Astrocyte (in vitro differentiated cells and primary cell): ENCODE measurements around the gene AKR1A1. TPM values are rescaled to one million over a fixed set of nuclear protein-coding genes. Genes with fewer than 3 reads are reported as not detected.
"Not testable (repeated sequence)": the region's sequence is repeated elsewhere in the genome, so short reads cannot be mapped to it uniquely, and the experiment has no call there.

ENCODE experiments used
- DNase-seq: peaks from one replicate; pipeline ENCODE4 v3.0.0-alpha.2; 2010; ENCODE audit warnings: low read depth
- FAIRE-seq: peaks from 2 replicates; lab custom pipeline; 2011; peaks lifted over from hg19 to GRCh38; lab: Jason Lieb, UNC
- H2AFZ ChIP-seq: 2 replicates; pipeline ENCODE4 v1.6.0; 2012; ENCODE audit warnings: low read depth, low read length, inconsistent platforms
- H3K27ac ChIP-seq: 2 replicates; pipeline ENCODE4 v1.5.1; 2011; ENCODE audit warnings: low read depth, low read length, inconsistent platforms
- H3K27me3 ChIP-seq: 2 replicates; pipeline ENCODE4 v1.6.0; 2011; ENCODE audit warnings: low read length, inconsistent platforms; ENCODE audit not compliant: insufficient read depth
- H3K36me3 ChIP-seq: 2 replicates; pipeline ENCODE4 v1.5.1; 2011; ENCODE audit warnings: low read length, inconsistent platforms; ENCODE audit not compliant: insufficient read depth
- H3K4me1 ChIP-seq: 2 replicates; pipeline ENCODE4 v1.5.1; 2011; ENCODE audit warnings: low read length, inconsistent platforms; ENCODE audit not compliant: insufficient read depth
- H3K4me2 ChIP-seq: 2 replicates; pipeline ENCODE4 v1.6.0; 2012; ENCODE audit warnings: low read length, inconsistent platforms
- H3K4me3 ChIP-seq: 2 replicates; pipeline ENCODE4 v1.5.1; 2011; ENCODE audit warnings: low read depth, mild to moderate bottlenecking, low read length, inconsistent platforms; ENCODE audit not compliant: insufficient read depth
- H3K79me2 ChIP-seq: 2 replicates; pipeline ENCODE4 v1.6.0; 2012; ENCODE audit warnings: mild to moderate bottlenecking, low read length, inconsistent platforms; ENCODE audit not compliant: insufficient read depth
- H3K9ac ChIP-seq: 2 replicates; pipeline ENCODE4 v1.6.0; 2012; ENCODE audit warnings: mild to moderate bottlenecking, low read length, inconsistent platforms
- H3K9me3 ChIP-seq: 2 replicates; pipeline ENCODE4 v1.5.1; 2012; ENCODE audit warnings: low read depth, mild to moderate bottlenecking, low read length, inconsistent platforms; ENCODE audit not compliant: insufficient read depth
- H4K20me1 ChIP-seq: 2 replicates; pipeline ENCODE4 v1.6.0; 2012; ENCODE audit warnings: low read length, inconsistent platforms; ENCODE audit not compliant: insufficient read depth
- H3K27ac Mint-ChIP-seq: one replicate; pipeline ENCODE4 v1.8.0; 2021; ENCODE audit warnings: mild to moderate bottlenecking, mixed read lengths; ENCODE audit not compliant: unreplicated experiment
- H3K27me3 Mint-ChIP-seq: one replicate; pipeline ENCODE4 v1.8.0; 2021; ENCODE audit warnings: low read depth, mixed read lengths; ENCODE audit not compliant: unreplicated experiment
- H3K36me3 Mint-ChIP-seq: one replicate; pipeline ENCODE4 v1.8.0; 2021; ENCODE audit warnings: low read depth, mixed read lengths; ENCODE audit not compliant: unreplicated experiment
- H3K4me1 Mint-ChIP-seq: one replicate; pipeline ENCODE4 v1.8.0; 2021; ENCODE audit warnings: low read depth, mixed read lengths; ENCODE audit not compliant: unreplicated experiment
- H3K4me3 Mint-ChIP-seq: one replicate; pipeline ENCODE4 v1.8.0; 2021; ENCODE audit warnings: mild to moderate bottlenecking, moderate library complexity, mixed read lengths; ENCODE audit not compliant: unreplicated experiment
- H3K9me3 Mint-ChIP-seq: one replicate; pipeline ENCODE4 v1.8.0; 2021; ENCODE audit warnings: mild to moderate bottlenecking, mixed read lengths; ENCODE audit not compliant: unreplicated experiment
- EZH2 ChIP-seq: IDR thresholded peaks from 2 replicates; pipeline ENCODE4 v1.6.1; 2012; ENCODE audit warnings: mild to moderate bottlenecking, low read length, inconsistent platforms; ENCODE audit not compliant: insufficient read depth
- total RNA-seq: library from RNA; stranded (reverse); gene quantifications from 2 replicates; pipeline ENCODE4 v1.2.1, GENCODE V29; 2021
- TF ChIP-seq, protein P1 (sequence below): IDR thresholded peaks from 2 replicates; pipeline ENCODE4 v1.5.1; 2011; ENCODE audit warnings: low read depth, mild to moderate bottlenecking, inconsistent platforms, low read length, moderate library complexity; ENCODE audit not compliant: insufficient read depth

The AKR1A1 gene
- total RNA-seq, 1 donor from 2014 or later, result 118 TPM

DNA sequence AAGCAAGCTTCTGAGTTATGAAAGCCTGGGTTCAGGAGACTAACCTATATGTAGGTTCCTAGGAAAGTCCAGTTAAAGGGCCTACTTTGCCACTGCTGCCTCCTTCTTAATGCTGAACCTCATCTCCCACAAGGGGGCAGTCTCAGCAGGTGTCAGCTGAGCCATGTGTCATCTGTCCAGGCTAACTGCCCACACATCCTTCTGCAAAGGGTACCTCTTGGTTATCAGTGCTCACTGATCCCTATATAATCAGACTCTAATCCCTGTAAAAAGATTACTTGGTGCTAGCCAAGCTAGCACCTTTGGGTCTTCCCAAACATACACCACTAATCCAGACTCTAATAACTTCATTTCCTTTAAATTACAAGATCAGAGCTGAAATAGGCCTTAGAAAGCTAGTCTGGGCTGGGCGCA lies 38.0 kb upstream of the AKR1A1 start:
- TF ChIP-seq, protein P1, sequence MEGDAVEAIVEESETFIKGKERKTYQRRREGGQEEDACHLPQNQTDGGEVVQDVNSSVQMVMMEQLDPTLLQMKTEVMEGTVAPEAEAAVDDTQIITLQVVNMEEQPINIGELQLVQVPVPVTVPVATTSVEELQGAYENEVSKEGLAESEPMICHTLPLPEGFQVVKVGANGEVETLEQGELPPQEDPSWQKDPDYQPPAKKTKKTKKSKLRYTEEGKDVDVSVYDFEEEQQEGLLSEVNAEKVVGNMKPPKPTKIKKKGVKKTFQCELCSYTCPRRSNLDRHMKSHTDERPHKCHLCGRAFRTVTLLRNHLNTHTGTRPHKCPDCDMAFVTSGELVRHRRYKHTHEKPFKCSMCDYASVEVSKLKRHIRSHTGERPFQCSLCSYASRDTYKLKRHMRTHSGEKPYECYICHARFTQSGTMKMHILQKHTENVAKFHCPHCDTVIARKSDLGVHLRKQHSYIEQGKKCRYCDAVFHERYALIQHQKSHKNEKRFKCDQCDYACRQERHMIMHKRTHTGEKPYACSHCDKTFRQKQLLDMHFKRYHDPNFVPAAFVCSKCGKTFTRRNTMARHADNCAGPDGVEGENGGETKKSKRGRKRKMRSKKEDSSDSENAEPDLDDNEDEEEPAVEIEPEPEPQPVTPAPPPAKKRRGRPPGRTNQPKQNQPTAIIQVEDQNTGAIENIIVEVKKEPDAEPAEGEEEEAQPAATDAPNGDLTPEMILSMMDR, result peak; percentile 80
- no peak for TF ChIP-seq EZH2
- H3K36me3 Mint-ChIP-seq, result peaks cover 32% of the 10 kb centered on the region
- Histone ChIP-seq H3K9me3 (no peaks in the 10 kb centered on the region), H3K4me2 (no peak overlapping the region), H3K79me2 (peaks cover 28% of the 10 kb centered on the region), H3K9ac (no peak overlapping the region), H3K4me1 (peaks cover 7% of the 10 kb centered on the region), H4K20me1 (peaks cover 85% of the 10 kb centered on the region), H3K27ac (no peak overlapping the region), H3K36me3 (peaks cover 65% of the 10 kb centered on the region), H3K4me3 (no peak overlapping the region), H2AFZ (no peak overlapping the region), H3K27me3 (no peaks in the 10 kb centered on the region)
- DNase-seq (peak; percentile 44), FAIRE-seq (no peak)
- no peaks in the 10 kb centered on the region for H3K27me3 Mint-ChIP-seq
- no peak overlapping the region for H3K4me3 Mint-ChIP-seq
- H3K4me1 Mint-ChIP-seq, result peaks cover 28% of the 10 kb centered on the region
- H3K9me3 Mint-ChIP-seq, result no peaks in the 10 kb centered on the region
- H3K27ac Mint-ChIP-seq, result peak overlapping the region; percentile 12

DNA sequence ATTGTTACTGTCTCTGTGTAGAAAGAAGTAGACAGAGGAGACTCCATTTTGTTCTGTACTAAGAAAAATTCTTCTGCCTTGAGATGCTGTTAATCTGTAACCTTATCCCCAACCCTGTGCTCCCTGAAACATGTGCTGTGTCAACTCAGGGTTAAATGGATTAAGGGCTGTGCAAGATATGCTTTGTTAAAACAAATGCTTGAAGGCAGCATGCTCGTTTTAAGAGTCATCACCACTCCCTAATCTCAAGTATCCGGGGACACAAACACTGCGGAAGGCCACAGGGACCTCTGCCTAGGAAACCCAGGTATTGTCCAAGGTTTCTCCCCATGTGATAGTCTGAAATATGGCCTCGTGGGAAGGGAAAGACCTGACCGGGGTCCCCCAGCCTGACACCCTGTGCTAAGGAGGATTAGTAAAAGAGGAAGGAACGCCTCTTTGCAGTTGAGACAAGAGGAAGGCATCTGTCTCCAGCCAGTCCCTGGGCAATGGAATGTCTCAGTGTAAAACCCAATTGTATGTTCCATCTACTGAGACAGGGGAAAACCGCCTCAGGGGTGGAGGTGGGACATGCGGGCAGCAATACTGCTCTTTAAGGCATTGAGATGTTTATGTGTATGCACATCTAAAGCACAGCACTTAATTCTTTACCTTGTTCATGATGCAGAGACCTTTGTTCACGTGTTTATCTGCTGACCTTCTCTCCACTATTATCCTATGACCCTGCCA lies 36.9 kb upstream of the AKR1A1 start:
- not testable (repeated sequence) for H3K27ac ChIP-seq, H2AFZ ChIP-seq, H3K4me1 ChIP-seq, H3K9me3 Mint-ChIP-seq, H3K4me2 ChIP-seq, H3K27me3 ChIP-seq, H3K9ac ChIP-seq, H3K9me3 ChIP-seq, FAIRE-seq, H3K4me3 ChIP-seq, H3K4me3 Mint-ChIP-seq, H3K27me3 Mint-ChIP-seq, DNase-seq
- peaks cover 29% of the 10 kb centered on the region for H3K4me1 Mint-ChIP-seq
- peaks cover 33% of the 10 kb centered on the region for H3K36me3 Mint-ChIP-seq
- peaks cover 37% of the 10 kb centered on the region for H3K79me2 ChIP-seq
- H3K27ac Mint-ChIP-seq, result peak overlapping the region; percentile 92
- H4K20me1 ChIP-seq, result peaks cover 83% of the 10 kb centered on the region
- H3K36me3 ChIP-seq, result peaks cover 68% of the 10 kb centered on the region

DNA sequence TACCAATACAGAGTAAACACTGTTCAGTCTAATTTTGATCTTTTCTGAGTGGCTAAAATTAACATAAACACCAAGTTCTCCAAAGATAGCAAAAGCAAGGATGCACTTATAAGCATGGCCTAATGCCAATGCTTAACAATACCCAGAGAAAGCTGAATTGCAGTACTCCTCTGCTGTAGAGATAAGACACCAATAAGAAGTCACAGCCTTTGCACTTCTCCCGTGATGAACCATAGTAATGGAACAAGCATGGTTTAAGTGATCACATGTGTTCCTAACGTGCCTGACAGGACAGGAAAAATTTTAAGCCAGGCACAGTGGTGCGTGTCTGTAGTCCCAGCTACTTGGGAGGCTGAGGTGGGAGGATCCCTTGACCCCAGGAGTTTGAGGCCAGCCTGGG lies 34.6 kb upstream of the AKR1A1 start:
- H3K27ac Mint-ChIP-seq, result peak overlapping the region; percentile 69
- H3K4me3 ChIP-seq, result no peak overlapping the region
- no peaks in the 10 kb centered on the region for H3K27me3 ChIP-seq
- DNase-seq, result no peak
- TF ChIP-seq, protein P1, result no peak
- TF ChIP-seq EZH2, result no peak
- H3K4me3 Mint-ChIP-seq, result peak overlapping the region; percentile 68
- H3K36me3 Mint-ChIP-seq, result peaks cover 27% of the 10 kb centered on the region
- peaks cover 60% of the 10 kb centered on the region for H3K79me2 ChIP-seq
- H3K9me3 Mint-ChIP-seq, result no peaks in the 10 kb centered on the region
- peaks cover 87% of the 10 kb centered on the region for H4K20me1 ChIP-seq
- H3K9me3 ChIP-seq, result no peaks in the 10 kb centered on the region
- H3K4me1 ChIP-seq, result peaks cover 20% of the 10 kb centered on the region
- H3K4me2 ChIP-seq, result no peak overlapping the region
- H3K4me1 Mint-ChIP-seq, result peaks cover 34% of the 10 kb centered on the region
- FAIRE-seq, result no peak
- H3K9ac ChIP-seq, result no peak overlapping the region
- no peaks in the 10 kb centered on the region for H3K27me3 Mint-ChIP-seq
- H2AFZ ChIP-seq, result no peak overlapping the region
- H3K27ac ChIP-seq, result no peak overlapping the region
- H3K36me3 ChIP-seq, result peaks cover 53% of the 10 kb centered on the region
